Sigmoid colon (tissue), 4 donors: ENCODE measurements around the gene NID2.

Experiments
- CTCF ChIP-seq, 4 experiments: fragments of 450-650 bp in 3 of 4; fragments of 200-600 bp in 1 of 4; IDR thresholded peaks; one replicate each; pipeline ENCODE4 v1.5.1; 2016 to 2019; ENCODE audit warnings: antibody characterized with exemption in 4 of 4, mild to moderate bottlenecking in 3 of 4, moderate library complexity in 2 of 4
- EP300 ChIP-seq, 4 donors: sonication (generic); formaldehyde crosslinking; IDR thresholded peaks; one replicate each; pipeline ENCODE4 v1.6.1; 2017; ENCODE audit warnings: antibody characterized with exemption in 4 of 4
- POLR2A ChIP-seq, 2 donors: fragments of 450-650 bp; IDR thresholded peaks; one replicate each; pipeline ENCODE4 v1.6.1; 2016; ENCODE audit warnings: antibody characterized with exemption in 2 of 2, mild to moderate bottlenecking in 2 of 2, moderate library complexity in 2 of 2
- POLR2AphosphoS5 ChIP-seq, 4 donors: sonication (generic); formaldehyde crosslinking; IDR thresholded peaks; one replicate each; pipeline ENCODE4 v1.6.1; 2017; ENCODE audit warnings: antibody characterized with exemption in 4 of 4

DNA sequence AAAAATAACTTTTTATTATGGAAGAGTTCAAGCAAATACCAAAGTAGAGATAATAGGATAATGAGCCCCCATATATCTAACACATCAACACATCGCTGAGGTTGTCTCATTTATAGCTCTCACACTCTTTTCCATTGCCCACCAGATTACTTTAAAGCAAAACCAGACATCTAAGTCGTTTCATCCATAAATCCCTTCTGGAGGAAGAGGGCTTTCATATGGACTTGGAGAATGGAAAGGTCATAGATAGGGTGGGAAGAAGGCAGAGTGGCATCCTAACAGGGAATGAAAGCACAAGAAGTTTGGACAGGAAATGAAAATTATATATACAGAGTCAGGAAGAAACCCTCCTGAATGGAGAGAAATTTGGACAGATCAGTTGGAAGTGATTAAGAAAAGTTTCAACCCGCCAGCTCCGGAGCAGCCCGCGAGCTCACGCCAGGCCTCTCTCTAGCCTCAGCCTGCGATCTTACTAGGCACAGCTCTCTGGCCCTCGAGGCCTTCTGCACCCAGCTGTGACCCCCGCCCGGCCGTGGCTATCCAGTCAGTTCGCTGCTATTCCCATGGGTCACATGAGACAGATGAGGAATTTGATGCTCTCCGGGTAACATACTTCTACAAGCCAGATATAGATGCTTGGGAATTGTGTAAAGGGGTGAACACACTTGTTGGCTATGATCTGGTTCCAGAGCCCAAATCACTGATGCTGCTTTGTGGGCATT is 48.4 kb upstream of the NID2 start:
- TF ChIP-seq POLR2AphosphoS5 (IDR thresholded peaks at IDR 0.05) (no peak), CTCF (IDR thresholded peaks at IDR 0.05) (no peak), EP300 (IDR thresholded peaks at IDR 0.05) (no peak), POLR2A (IDR thresholded peaks at IDR 0.05) (no peak)
